HCT116 (cell line): Measurements from ENCODE around the gene GOLGA7B. TPM values are rescaled to one million over a fixed set of nuclear protein-coding genes. Genes with fewer than 3 reads are reported as not detected.

Experiments
- ATAC-seq: fragments of 200-7000 bp; cut with Tn5 transposase; 2 replicates; pipeline ENCODE4 v1.9.1; 2020; ENCODE audit warnings: mild to moderate bottlenecking, moderate library complexity
- BruUV-seq: library from RNA; stranded (reverse); fragments of 400-500 nt; replicated peaks from 2 replicates; lab custom pipeline; 2021; lab: Mats Ljungman, UMichigan
- CTCF ChIA-PET: fragments of 300-600 bp; sonication (Branson Sonifier 250); formaldehyde crosslinking; loops from one replicate; lab custom pipeline; 2021; ENCODE audit warnings: antibody characterized with exemption; lab: Charles Lee
- POLR2A ChIA-PET: fragments of 300-600, 350-600 bp; sonication (Branson Sonifier 250); formaldehyde crosslinking; loops from one replicate; lab custom pipeline; 2021; ENCODE audit warnings: antibody characterized with exemption; lab: Charles Lee
- RAD21 ChIA-PET, 2 experiments: fragments of 300-600 bp; sonication (Branson Sonifier 250); formaldehyde crosslinking; loops; one replicate each; lab custom pipeline; 2023; ENCODE audit warnings: low total read pairs in 2 of 2; ENCODE audit not compliant: uncharacterized antibody in 2 of 2, unreplicated experiment in 2 of 2, low non-redundant PET in 1 of 2; lab: Charles Lee
- DNase-seq: peaks from one replicate; pipeline ENCODE4 v3.0.0-alpha.2; 2010; ENCODE audit warnings: low read depth, low spot score
- H2AFZ ChIP-seq: fragments of 200-600 bp; shearing (Covaris generic), sonication (generic); 2 replicates; pipeline ENCODE4 v1.6.1; 2017; ENCODE audit warnings: low read depth, mixed run types, mixed read lengths, antibody characterized with exemption, low read length; ENCODE audit not compliant: poor library complexity, severe bottlenecking
- H3K27ac ChIP-seq: 2 replicates; pipeline ENCODE4 v1.5.1; 2012; ENCODE audit warnings: low read depth, low read length
- H3K27me3 ChIP-seq: fragments of 200-600 bp; sonication (generic); 2 replicates; pipeline ENCODE4 v1.6.1; 2016; ENCODE audit warnings: mixed run types, low read length, mixed read lengths; ENCODE audit not compliant: insufficient read depth
- H3K36me3 ChIP-seq, 2 experiments: fragments of 200-500 bp in 1 of 2; fragments of 200-600 bp in 1 of 2; sonication (Bioruptor generic) in 1 of 2; sonication (generic) in 1 of 2; 2 replicates each; pipeline versions ENCODE4 v1.5.1 to v1.6.1; 2014 to 2016; ENCODE audit warnings: low read length in 2 of 2, inconsistent platforms in 1 of 2, mixed read lengths in 1 of 2, mixed run types in 1 of 2; ENCODE audit not compliant: insufficient read depth in 2 of 2, control insufficient read depth in 1 of 2
- H3K4me1 ChIP-seq, 2 experiments: fragments of 200-600 bp in 1 of 2; sonication (generic) in 1 of 2; 2 replicates each; pipeline versions ENCODE4 v1.5.1 to v1.6.1; 2012 to 2017; ENCODE audit warnings: low read length in 2 of 2, inconsistent platforms in 1 of 2, mild to moderate bottlenecking in 1 of 2, mixed read lengths in 1 of 2, mixed run types in 1 of 2, moderate library complexity in 1 of 2; ENCODE audit not compliant: insufficient read depth in 2 of 2, control insufficient read depth in 1 of 2
- H3K4me2 ChIP-seq: fragments of 200-600 bp; sonication (generic); 2 replicates; pipeline ENCODE4 v1.6.1; 2017; ENCODE audit warnings: mixed run types, low read length, mixed read lengths
- H3K4me3 ChIP-seq, 2 experiments: fragments of 200-600 bp in 1 of 2; sonication (generic) in 1 of 2; replicated peaks in 1 of 2; 2 replicates each; pipeline ENCODE4 v1.5.1; 2011 to 2016; ENCODE audit warnings: low read length in 2 of 2, control low read depth in 1 of 2, low read depth in 1 of 2, mild to moderate bottlenecking in 1 of 2, mixed read lengths in 1 of 2, mixed run types in 1 of 2
- H3K79me2 ChIP-seq: fragments of 200-600 bp; sonication (generic); 2 replicates; pipeline ENCODE4 v1.6.1; 2017; ENCODE audit warnings: mild to moderate bottlenecking, mixed run types, low read length, moderate library complexity, mixed read lengths; ENCODE audit not compliant: insufficient read depth
- H3K9ac ChIP-seq: fragments of 200-600 bp; sonication (generic); 2 replicates; pipeline ENCODE4 v1.6.1; 2016; ENCODE audit warnings: low read length, mixed read lengths
- H3K9me2 ChIP-seq: fragments of 200-600 bp; sonication (generic), shearing (Covaris generic); 2 replicates; pipeline ENCODE4 v1.6.1; 2017; ENCODE audit warnings: mixed run types, mild to moderate bottlenecking, moderate library complexity; ENCODE audit not compliant: insufficient read depth
- H3K9me3 ChIP-seq, 2 experiments: fragments of 200-500 bp in 1 of 2; fragments of 200-600 bp in 1 of 2; sonication (Bioruptor generic) in 1 of 2; sonication (generic) in 1 of 2; 2 replicates each; pipeline ENCODE4 v1.6.1; 2014 to 2017; ENCODE audit warnings: low read length in 2 of 2, mixed read lengths in 2 of 2, inconsistent platforms in 1 of 2, low read depth in 1 of 2, mild to moderate bottlenecking in 1 of 2, mixed run types in 1 of 2, moderate library complexity in 1 of 2; ENCODE audit not compliant: control insufficient read depth in 1 of 2, insufficient read depth in 1 of 2
- H4K20me1 ChIP-seq: fragments of 200-600 bp; sonication (generic), shearing (Covaris generic); 2 replicates; pipeline ENCODE4 v1.6.1; 2017; ENCODE audit warnings: mixed run types, mild to moderate bottlenecking, moderate library complexity; ENCODE audit not compliant: insufficient read depth
- EGR1 ChIP-seq: IDR thresholded peaks from 2 replicates; pipeline ENCODE4 v1.6.1; 2012; ENCODE audit warnings: low read depth
- ELF1 ChIP-seq: IDR thresholded peaks from 2 replicates; pipeline ENCODE4 v1.6.1; 2012; ENCODE audit warnings: low read depth, borderline replicate concordance
- EZH2 ChIP-seq: fragments of 200-600 bp; sonication (generic); IDR thresholded peaks from 2 replicates; pipeline ENCODE4 v1.6.1; 2017; ENCODE audit warnings: antibody characterized with exemption, mixed run types
- EZH2phosphoT487 ChIP-seq: fragments of 200-600 bp; IDR thresholded peaks from 2 replicates; pipeline ENCODE4 v1.6.1; 2018; ENCODE audit warnings: antibody characterized with exemption, borderline replicate concordance
- RAD21 ChIP-seq: IDR thresholded peaks from 2 replicates; pipeline ENCODE4 v1.6.1; 2012; ENCODE audit warnings: low read depth, mild to moderate bottlenecking
- TCF7L2 ChIP-seq: IDR thresholded peaks from 2 replicates; pipeline ENCODE4 v1.7.0; 2011; ENCODE audit warnings: borderline replicate concordance, inconsistent platforms; ENCODE audit not compliant: insufficient read depth, insufficient read length; ENCODE audit errors: extremely low read depth
- ZNF274 ChIP-seq: fragments of 200-500 bp; sonication (Bioruptor generic); IDR thresholded peaks from 2 replicates; pipeline ENCODE4 v1.6.1; 2014; ENCODE audit warnings: mild to moderate bottlenecking, low read depth, low read length, inconsistent platforms
- intact Hi-C: fragments of 100-400 bp; cut with micrococcal nuclease; formaldehyde crosslinking; loops from 2 replicates; pipeline ENCODE4 v1.10.0; 2022
- total RNA-seq: library from RNA; stranded (reverse); gene quantifications from one replicate; pipeline ENCODE4 v1.2.1, GENCODE V29; 2021; ENCODE audit not compliant: unreplicated experiment

Gene GOLGA7B
- total RNA-seq, 1 experiment from 2014 or later = 1.0 TPM

DNA sequence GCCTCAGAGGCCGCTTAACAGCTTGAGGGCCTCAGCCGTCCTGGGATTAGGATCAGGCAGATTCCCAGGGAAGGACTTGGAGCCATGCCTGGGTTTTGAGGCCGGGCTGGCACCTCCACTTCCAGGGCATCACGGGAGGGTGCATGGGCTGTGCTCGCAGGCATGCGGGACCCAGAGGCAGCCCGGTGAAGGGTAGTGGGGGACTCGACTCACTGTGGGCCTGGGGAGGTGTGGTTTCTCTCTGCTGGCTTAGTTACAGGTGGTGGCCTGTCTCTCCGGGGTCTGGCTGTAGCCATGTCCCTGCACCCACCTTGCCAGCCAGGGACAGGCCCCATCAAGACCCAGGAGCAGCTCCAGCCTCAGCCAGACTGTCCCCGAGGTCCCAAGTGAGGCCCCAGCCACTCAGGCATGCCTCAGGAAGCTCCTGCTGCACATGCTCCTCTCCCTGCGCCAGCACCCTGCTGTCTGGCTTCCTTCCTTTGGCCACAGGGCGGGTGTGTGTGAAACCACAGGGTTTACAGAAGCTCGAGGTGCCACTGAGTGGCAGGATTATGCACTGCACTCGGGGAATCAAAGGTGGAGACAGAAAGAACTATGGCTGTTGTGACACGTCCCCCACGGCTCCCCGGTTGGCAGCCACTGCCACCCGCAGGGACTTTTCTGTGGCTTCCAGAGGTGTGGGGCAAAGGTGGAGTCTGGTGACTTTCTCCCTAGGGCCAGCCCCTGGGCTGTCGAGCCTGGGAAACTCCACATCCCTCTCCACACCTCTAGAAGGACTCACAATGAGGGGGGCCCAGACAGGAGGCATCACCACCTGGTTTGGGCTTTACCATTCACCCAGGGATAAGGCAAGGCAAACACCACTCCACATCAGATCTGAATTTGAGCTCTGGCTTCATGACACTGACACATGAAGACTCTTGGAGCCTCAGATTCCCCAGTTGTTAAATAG is 19.7 kb downstream of the GOLGA7B start (continued):
- TF ChIP-seq EZH2phosphoT487 (no peak), EZH2 (no peak), ELF1 (no peak), RAD21 (peak; percentile 100), EGR1 (no peak), TCF7L2 (peak; percentile 74)

DNA sequence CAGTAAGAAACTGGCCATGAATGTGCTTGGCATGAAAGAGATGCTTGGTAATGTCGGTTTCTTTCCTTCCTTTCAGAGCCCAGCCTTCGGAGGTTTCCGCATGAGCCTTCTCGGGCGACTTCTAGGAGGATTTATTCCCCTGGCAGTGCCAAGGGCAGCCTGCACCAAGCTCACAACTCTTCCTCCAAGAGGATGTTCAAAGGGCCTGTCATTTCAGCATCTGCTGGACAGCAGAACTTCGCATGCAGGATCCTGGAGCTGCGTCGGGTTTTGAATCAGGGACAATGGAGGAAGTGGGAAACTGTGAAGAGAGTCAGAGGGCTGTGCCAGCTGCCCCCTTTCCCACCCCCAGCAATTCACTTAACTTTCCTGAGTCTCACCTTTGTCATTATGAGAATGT is 21.3 kb downstream of the GOLGA7B start:
- Histone ChIP-seq H3K9ac (no peak overlapping the region), H3K9me2 (no peaks in the 10 kb centered on the region), H3K27ac (no peak overlapping the region), H3K4me2 (no peak overlapping the region), H3K4me3 (no peak overlapping the region), H3K79me2 (no peaks in the 10 kb centered on the region), H3K36me3 (no peaks in the 10 kb centered on the region)
- DNase-seq = no peak
- CTCF ChIA-PET = interaction anchor here (4.4 kb wide), 1 partner anchor 78 kb away, joined by 51 read pairs; no protein-coding TSS in a partner anchor
- POLR2A ChIA-PET = interaction anchor here (1.8 kb wide), 1 partner anchor 21 kb away, joined by 5 read pairs; the partner anchor contains the start of gene GOLGA7B
- TF ChIP-seq ZNF274 = no peak
- TF ChIP-seq, all 23 proteins: peak for 0
- H2AFZ ChIP-seq = no peak overlapping the region
- BruUV-seq = no TSS peak
- no peaks in the 10 kb centered on the region; the same call in 1 of the 2 replicates for H3K27me3 ChIP-seq
- no peaks in the 10 kb centered on the region for H3K9me3 ChIP-seq
- H3K4me1 ChIP-seq = peaks cover 9 to 16% of the 10 kb centered on the region in 2 experiments; a peak in 3 of 4 replicates
- no peaks in the 10 kb centered on the region for H4K20me1 ChIP-seq
- intact Hi-C loops = no loop called here
- RAD21 ChIA-PET = interaction anchor here in 1 of 2 experiments (0.6 kb wide), 1 partner anchor 44 kb away, joined by 8 read pairs; no protein-coding TSS in a partner anchor
- ATAC-seq = no peak
